CD1c-positive myeloid dendritic cell (primary cell): Measurements from ENCODE around the gene CRYZ.
"Not testable (repeated sequence)": the region's sequence is repeated elsewhere in the genome, so short reads cannot be mapped to it uniquely, and the experiment has no call there.

Source experiments
- DNase-seq: peaks from one replicate; pipeline ENCODE4 v3.0.0-alpha.2; 2016; ENCODE audit errors: extremely low spot score

Gene CRYZ, protein sequence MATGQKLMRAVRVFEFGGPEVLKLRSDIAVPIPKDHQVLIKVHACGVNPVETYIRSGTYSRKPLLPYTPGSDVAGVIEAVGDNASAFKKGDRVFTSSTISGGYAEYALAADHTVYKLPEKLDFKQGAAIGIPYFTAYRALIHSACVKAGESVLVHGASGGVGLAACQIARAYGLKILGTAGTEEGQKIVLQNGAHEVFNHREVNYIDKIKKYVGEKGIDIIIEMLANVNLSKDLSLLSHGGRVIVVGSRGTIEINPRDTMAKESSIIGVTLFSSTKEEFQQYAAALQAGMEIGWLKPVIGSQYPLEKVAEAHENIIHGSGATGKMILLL

DNA sequence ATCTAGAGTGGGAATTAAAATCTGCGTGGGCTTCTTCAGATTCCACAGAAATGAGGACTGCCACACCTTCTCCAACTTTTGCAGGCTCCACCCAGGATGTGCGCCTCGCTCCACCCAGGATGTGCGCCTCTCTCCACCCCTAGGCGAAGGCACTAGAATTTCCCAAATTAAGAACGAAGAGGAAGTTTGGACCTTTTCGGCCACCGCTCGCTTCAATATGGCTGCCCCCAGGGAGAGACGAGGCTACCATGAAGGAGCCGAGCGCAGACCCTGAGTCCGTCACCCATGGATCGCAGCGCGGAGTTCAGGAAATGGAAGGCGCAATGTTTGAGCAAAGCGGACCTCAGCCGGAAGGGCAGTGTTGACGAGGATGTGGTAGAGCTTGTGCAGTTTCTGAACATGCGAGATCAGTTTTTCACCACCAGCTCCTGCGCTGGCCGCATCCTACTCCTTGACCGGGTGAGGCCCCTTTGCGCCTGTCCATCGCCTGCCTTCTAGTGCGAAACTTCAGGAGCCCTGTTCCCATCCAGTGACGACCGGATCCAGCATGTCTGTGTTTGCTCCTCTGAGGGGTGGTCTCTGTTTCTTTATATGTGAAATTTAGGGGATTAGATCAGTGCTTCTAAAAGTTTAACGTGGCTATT, at the start of gene CRYZ, which contains the start of gene TYW3:
Gene CRYZ (minus strand): TSS at position 91 of the 644 bp plus-strand sequence. CDS start 8,229 bp downstream, outside the sequence.
Gene TYW3 (plus strand): TSS at position 193 of the 644 bp plus-strand sequence. CDS start 93 bp downstream, at position 286.
- peak; percentile 95 for DNase-seq

GRCh38 chr1:74780594-74780993, 47.7 kb upstream of the CRYZ start:
- no peak for DNase-seq

- DNase-seq: no peak
These were observed 46.9 kb upstream of the CRYZ start for GRCh38 chr1:74779750-74780149.

DNA sequence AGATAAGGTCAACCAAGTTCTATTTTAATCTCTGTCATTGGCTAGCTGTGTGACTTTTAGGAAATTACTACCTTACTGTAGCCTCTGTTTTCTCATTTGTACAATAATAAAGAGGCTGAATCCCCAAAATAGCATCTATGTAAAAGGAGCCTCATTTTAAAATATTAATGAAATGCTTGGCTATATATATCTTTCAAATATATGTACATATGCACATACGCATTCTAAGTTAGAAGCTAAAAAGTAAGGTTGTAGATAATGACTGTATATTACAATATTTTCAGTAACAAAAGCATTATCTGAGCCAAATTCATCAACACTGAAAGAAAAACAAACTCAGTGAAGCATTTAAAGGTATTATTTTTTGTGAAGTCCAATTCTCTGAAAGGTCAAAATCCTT, 44.7 kb upstream of the CRYZ start:
- DNase-seq: no peak

DNA sequence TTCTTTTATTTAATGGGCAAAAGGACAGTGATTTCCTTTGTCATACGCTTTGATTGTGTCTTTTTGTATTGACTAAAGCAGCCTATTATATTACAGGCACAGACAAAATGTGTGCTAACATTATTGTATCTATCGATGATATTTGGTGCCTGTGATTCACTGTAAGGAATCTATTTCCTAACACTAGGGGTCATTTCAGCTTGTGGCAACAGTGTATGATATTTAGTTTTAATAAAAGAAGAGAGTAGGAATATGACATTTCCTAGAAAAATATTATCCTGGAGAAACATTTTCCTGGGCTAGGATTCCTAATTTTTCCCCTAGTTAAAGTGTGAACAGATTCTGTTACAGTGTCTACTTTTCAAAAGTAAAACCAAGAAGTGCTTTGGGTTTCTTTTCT, 42.9 kb upstream of the CRYZ start:
- no peak for DNase-seq

GRCh38 chr1:74773582-74773981, 40.7 kb upstream of the CRYZ start:
- no peak for DNase-seq

DNA sequence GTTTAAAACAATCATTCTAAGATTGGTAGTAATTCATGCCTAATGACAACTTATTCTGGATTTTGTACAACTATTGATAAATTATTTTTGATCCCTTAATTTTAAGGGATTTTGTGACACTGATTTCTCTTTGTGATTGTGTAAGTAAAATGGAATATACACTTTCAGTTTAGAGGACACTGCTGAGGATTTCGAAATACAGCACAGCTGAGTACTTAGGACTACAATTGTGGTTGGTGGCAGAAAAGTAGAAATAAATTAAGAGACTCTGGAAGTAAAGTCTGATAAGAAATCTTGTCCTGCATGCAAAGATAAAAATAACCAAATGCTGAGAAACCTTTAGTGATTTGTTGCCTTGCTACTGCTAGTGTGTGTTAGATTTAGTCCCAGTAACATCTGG, 40.1 kb upstream of the CRYZ start:
- DNase-seq: no peak

DNA sequence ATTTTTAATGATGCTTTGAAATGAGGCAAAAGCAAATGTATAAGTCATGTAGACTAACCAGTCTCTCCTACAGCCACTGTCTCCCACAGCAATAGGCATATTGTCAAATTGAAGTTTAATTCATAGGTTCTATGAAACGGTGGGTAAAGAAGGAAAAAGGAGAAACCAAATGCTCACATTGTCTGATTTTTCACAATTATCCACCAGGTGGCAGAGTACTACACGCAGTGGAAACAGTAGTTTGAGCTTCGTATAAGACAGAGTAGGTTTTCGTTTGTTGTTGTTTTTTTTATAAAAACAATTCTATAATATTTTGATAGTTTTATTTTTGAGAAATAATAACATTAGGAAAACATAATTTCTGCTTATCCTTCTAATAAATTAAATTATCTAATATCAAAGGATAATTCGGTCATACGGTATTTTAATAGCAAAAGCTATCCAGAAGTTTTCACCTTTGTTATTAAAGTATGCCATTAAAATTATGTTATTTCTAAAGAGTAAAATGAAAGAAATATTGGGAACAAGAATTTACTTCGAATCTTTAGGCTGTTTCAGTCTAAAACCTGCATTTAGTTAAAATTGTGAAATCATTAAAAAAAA, 39.2 kb upstream of the CRYZ start:
- DNase-seq: peak; percentile 52

- DNase-seq: peak; percentile 18
These were observed 34.6 kb upstream of the CRYZ start for GRCh38 chr1:74767490-74767889.

GRCh38 chr1:74766579-74766978, 33.7 kb upstream of the CRYZ start:
- no peak for DNase-seq

GRCh38 chr1:74763807-74764206, 31.0 kb upstream of the CRYZ start:
- DNase-seq: no peak

DNA sequence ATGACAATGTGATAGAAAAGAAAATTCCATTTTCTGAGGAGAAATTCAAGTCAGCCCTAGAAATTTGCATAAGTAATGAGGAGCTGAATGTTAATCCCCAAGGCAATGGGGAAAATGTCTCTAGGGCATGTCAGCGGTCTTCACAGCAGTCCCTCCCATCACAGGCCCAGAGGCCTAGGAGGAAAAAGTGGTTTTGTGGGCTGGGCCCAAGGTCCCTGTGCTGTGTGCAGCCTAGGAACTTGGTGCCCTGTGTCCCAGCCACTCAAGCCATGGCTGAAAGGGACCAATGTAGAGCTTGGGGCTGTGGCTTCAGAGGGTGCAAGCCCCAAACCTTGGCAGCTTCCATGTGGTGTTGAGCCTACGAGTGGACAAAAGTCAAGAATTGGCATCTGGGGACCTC, 23.8 kb upstream of the CRYZ start:
- DNase-seq: not testable (repeated sequence)

GRCh38 chr1:74755475-74755874, 22.6 kb upstream of the CRYZ start:
- no peak for DNase-seq

DNA sequence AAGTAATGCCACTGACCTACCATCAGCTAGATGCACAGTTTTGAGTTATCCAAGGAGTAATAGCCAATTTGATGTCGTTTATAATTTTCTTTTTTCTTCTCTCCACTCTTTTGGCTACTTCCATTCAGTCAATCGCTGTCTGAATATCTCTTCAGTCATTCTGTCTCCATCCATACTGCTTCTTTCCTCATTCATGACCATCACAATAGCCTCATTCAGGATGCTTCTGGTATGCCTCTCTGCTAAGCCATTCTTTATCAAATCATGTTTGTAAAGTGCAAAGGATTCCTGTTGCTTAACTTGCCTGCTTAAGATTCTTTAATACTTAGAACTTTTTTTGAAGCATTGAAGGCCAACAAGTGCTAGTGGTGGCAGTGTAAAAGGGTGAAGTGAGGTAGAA, 20.3 kb upstream of the CRYZ start:
- no peak for DNase-seq

DNA sequence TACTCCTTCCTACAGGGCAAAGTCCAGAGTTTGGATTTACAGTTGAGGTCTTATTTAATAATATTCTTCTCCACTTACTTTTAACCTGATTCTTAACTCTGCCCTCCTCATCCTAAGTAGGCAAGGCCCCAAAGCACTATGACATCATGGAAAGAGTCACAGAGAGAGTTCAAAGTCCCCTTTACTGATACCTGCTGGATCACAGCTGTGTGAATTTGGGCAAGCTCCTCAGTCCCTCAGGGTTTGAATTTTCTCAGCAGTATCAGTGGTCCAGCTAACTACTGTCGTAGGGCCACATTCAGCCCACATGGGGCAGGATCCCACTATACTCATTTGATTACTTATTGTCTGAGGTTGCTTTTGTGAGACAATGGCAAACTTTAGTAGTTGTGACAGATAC, 16.1 kb upstream of the CRYZ start:
- DNase-seq: no peak

- DNase-seq: not testable (repeated sequence)
These were observed 12.4 kb upstream of the CRYZ start for GRCh38 chr1:74745247-74745646.

- DNase-seq: not testable (repeated sequence)
These were observed 7.6 kb upstream of the CRYZ start for GRCh38 chr1:74740307-74740980.

- no peak for DNase-seq
These were observed 4.5 kb upstream of the CRYZ start for GRCh38 chr1:74737333-74737732.

- DNase-seq: peak; percentile 76
These were observed 994 bp upstream of the CRYZ start for GRCh38 chr1:74733604-74734484.

DNA sequence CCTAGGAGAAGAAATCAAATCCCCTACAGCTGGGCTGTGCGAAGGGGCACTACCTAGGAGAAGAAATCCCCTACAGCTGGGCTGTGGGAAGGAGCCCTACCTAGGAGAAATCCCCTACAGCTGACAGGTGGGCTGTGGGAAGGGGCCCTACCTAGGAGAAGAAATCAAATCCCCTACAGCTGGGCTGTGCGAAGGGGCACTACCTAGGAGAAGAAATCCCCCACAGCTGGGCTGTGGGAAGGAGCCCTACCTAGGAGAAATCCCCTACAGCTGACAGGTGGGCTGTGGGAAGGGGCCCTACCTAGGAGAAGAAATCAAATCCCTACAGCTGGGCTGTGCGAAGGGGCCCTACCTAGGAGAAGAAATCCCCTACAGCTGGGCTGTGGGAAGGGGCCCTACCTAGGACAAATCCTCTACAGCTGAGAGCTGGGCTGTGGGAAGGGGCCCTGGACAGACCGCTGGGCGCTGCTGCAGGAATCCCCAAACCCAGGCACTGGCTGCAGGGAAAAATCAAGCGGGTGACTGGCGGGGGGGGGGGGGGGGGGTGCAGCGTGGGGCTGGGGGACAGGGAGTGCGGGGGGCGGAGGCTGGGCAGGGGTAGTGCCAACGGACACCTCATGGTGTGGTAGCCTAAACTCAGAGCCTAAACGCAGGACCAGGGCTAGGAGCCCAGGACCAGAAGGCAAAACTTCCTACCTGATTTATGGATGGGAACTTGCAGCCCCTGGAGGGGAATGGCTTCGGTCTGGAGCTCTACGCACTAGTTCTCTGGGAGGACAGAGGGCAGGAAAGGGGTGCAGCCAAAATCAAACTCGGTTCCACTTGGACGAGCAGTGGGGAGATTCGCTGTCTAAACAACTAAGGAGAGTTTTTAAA, 541 bp downstream of the CRYZ start:
- not testable (repeated sequence) for DNase-seq
